IMR-90 (cell line): ENCODE results near the gene FADS2. TPM values are rescaled to one million over a fixed set of nuclear protein-coding genes. Genes with fewer than 3 reads are reported as not detected.

Source experiments
- ATAC-seq: fragments of 200-7000 bp; cut with Tn5 transposase; 2 replicates; pipeline ENCODE4 v1.9.1; 2020; ENCODE audit warnings: low read depth, mild to moderate bottlenecking, moderate library complexity
- BruUV-seq: library from RNA; stranded (reverse); fragments of 400-500 nt; replicated peaks from 2 replicates; lab custom pipeline; 2021; lab: Mats Ljungman, UMichigan
- CTCF ChIA-PET: fragments of 300-600 bp; formaldehyde crosslinking; extraction: SDS; loops from one replicate; lab custom pipeline; 2021; ENCODE audit warnings: antibody characterized with exemption; lab: Yijun Ruan, JAX
- POLR2A ChIA-PET: fragments of 300-600 bp; sonication (Branson Sonifier 250); formaldehyde crosslinking; loops from one replicate; lab custom pipeline; 2022; ENCODE audit warnings: antibody characterized with exemption; ENCODE audit not compliant: unreplicated experiment; lab: Charles Lee
- DNase-seq: peaks from one replicate; pipeline ENCODE4 v3.0.0; 2013
- H2AFZ ChIP-seq: replicated peaks from 2 replicates; pipeline ENCODE3; 2013; ENCODE audit warnings: low read length, mild to moderate bottlenecking; ENCODE audit not compliant: poor library complexity
- H2AK5ac ChIP-seq: 2 replicates; pipeline ENCODE4 v1.6.1; 2013; ENCODE audit warnings: low read depth, low read length, inconsistent platforms
- H2AK9ac ChIP-seq: replicated peaks from 2 replicates; pipeline ENCODE3; 2013; ENCODE audit warnings: mild to moderate bottlenecking, low read depth, low read length, moderate library complexity; ENCODE audit not compliant: poor library complexity
- H2BK120ac ChIP-seq: 2 replicates; pipeline ENCODE4 v1.6.1; 2013; ENCODE audit warnings: low read depth, low read length, inconsistent platforms
- H2BK15ac ChIP-seq: 3 replicates; pipeline ENCODE4 v1.6.1; 2013; ENCODE audit warnings: low read depth, low read length, inconsistent platforms
- H2BK20ac ChIP-seq: 2 replicates; pipeline ENCODE4 v1.6.1; 2013; ENCODE audit warnings: low read depth, mild to moderate bottlenecking, inconsistent platforms, low read length, moderate library complexity
- H2BK5ac ChIP-seq: 2 replicates; pipeline ENCODE4 v1.6.1; 2013; ENCODE audit warnings: mild to moderate bottlenecking, low read depth, low read length, inconsistent platforms; ENCODE audit not compliant: poor library complexity, severe bottlenecking
- H3K14ac ChIP-seq: replicated peaks from 2 replicates; pipeline ENCODE4 v1.6.1; 2013; ENCODE audit warnings: low read depth, low read length, inconsistent platforms
- H3K18ac ChIP-seq: 2 replicates; pipeline ENCODE4 v1.6.1; 2013; ENCODE audit warnings: low read depth, low read length, control low read depth
- H3K23ac ChIP-seq: 2 replicates; pipeline ENCODE4 v1.6.1; 2013; ENCODE audit warnings: low read depth, low read length, inconsistent platforms
- H3K27ac ChIP-seq: 2 replicates; pipeline ENCODE4 v1.5.1; 2013; ENCODE audit warnings: mild to moderate bottlenecking, control low read depth, low read length; ENCODE audit not compliant: insufficient read depth
- H3K27me3 ChIP-seq: 2 replicates; pipeline ENCODE4 v1.6.1; 2013; ENCODE audit warnings: low read length; ENCODE audit not compliant: control insufficient read depth, insufficient read depth
- H3K36me3 ChIP-seq: 2 replicates; pipeline ENCODE4 v1.6.1; 2013; ENCODE audit warnings: low read length, mixed read lengths; ENCODE audit not compliant: control insufficient read depth, insufficient read depth
- H3K4ac ChIP-seq: 2 replicates; pipeline ENCODE4 v1.6.1; 2013; ENCODE audit warnings: low read depth, low read length, inconsistent platforms
- H3K4me1 ChIP-seq: 2 replicates; pipeline ENCODE4 v1.6.1; 2013; ENCODE audit warnings: low read length, mixed read lengths; ENCODE audit not compliant: control insufficient read depth, insufficient read depth
- H3K4me2 ChIP-seq: 2 replicates; pipeline ENCODE4 v1.6.1; 2013; ENCODE audit warnings: low read depth, mild to moderate bottlenecking, control low read depth, low read length, moderate library complexity
- H3K4me3 ChIP-seq: 2 replicates; pipeline ENCODE4 v1.5.1; 2013; ENCODE audit warnings: low read depth, mild to moderate bottlenecking, control low read depth, low read length, moderate library complexity; ENCODE audit not compliant: insufficient read depth
- H3K56ac ChIP-seq: 2 replicates; pipeline ENCODE4 v1.6.1; 2013; ENCODE audit warnings: low read length, inconsistent platforms; ENCODE audit not compliant: insufficient read depth; ENCODE audit errors: extremely low read depth
- H3K79me1 ChIP-seq, 2 experiments: 2 replicates each; pipeline ENCODE4 v1.6.1; 2013; ENCODE audit warnings: low read length in 2 of 2, inconsistent platforms in 1 of 2, low read depth in 1 of 2
- H3K9ac ChIP-seq: 2 replicates; pipeline ENCODE4 v1.6.1; 2013; ENCODE audit warnings: low read depth, low read length, control low read depth
- H3K9me1 ChIP-seq: 2 replicates; pipeline ENCODE4 v1.6.1; 2013; ENCODE audit warnings: low read length, inconsistent platforms; ENCODE audit not compliant: insufficient read depth
- H3K9me3 ChIP-seq: 2 replicates; pipeline ENCODE4 v1.6.1; 2013; ENCODE audit warnings: low read length; ENCODE audit not compliant: control insufficient read depth, insufficient read depth
- H4K20me1 ChIP-seq: 2 replicates; pipeline ENCODE4 v1.6.1; 2013; ENCODE audit warnings: low read length, inconsistent platforms; ENCODE audit not compliant: insufficient read depth
- H4K5ac ChIP-seq: 2 replicates; pipeline ENCODE4 v1.6.1; 2013; ENCODE audit warnings: mild to moderate bottlenecking, low read depth, low read length, control low read depth
- H4K8ac ChIP-seq, 2 experiments: 2 replicates each; pipeline ENCODE4 v1.6.1; 2013; ENCODE audit warnings: low read depth in 2 of 2, low read length in 2 of 2, control low read depth in 1 of 2, inconsistent platforms in 1 of 2
- H4K91ac ChIP-seq: 2 replicates; pipeline ENCODE4 v1.6.1; 2013; ENCODE audit warnings: low read depth, low read length, inconsistent platforms; ENCODE audit not compliant: insufficient read depth
- CHD1 ChIP-seq: IDR thresholded peaks from 2 replicates; pipeline ENCODE4 v1.6.1; 2012; ENCODE audit warnings: low read depth, low read length, improper control_type of control experiment
- FOS ChIP-seq: fragments of 150-350 bp; IDR thresholded peaks from 2 replicates; pipeline ENCODE4 v1.6.1; 2016; ENCODE audit warnings: low read depth, low read length
- MAFK ChIP-seq: IDR thresholded peaks from 2 replicates; pipeline ENCODE4 v1.6.1; 2012; ENCODE audit warnings: low read depth, low read length, improper control_type of control experiment
- MAZ ChIP-seq: IDR thresholded peaks from 2 replicates; pipeline ENCODE4 v1.6.1; 2012; ENCODE audit warnings: low read depth, mild to moderate bottlenecking, low read length, improper control_type of control experiment, moderate library complexity, borderline replicate concordance
- NFE2L2 ChIP-seq: fragments of 150-350 bp; IDR thresholded peaks from 2 replicates; pipeline ENCODE4 v1.6.1; 2016; ENCODE audit warnings: low read depth, mild to moderate bottlenecking, low read length
- RAD21 ChIP-seq: IDR thresholded peaks from 2 replicates; pipeline ENCODE4 v1.6.1; 2012; ENCODE audit warnings: low read length, improper control_type of control experiment
- RCOR1 ChIP-seq: IDR thresholded peaks from 2 replicates; pipeline ENCODE4 v1.6.1; 2012; ENCODE audit warnings: mild to moderate bottlenecking, low read length, improper control_type of control experiment; ENCODE audit not compliant: insufficient replicate concordance
- SMC3 ChIP-seq: fragments of 150-350 bp; IDR thresholded peaks from 2 replicates; pipeline ENCODE4 v1.6.1; 2016; ENCODE audit warnings: low read depth, mild to moderate bottlenecking, antibody characterized with exemption, low read length, moderate library complexity
- WGBS, 2 experiments: methylation state at CpG; one replicate each; pipeline versions ENCODE4 v1.1.5 to v1.1.7; 2013; ENCODE audit warnings: missing lambda C conversion rate in 2 of 2; ENCODE audit not compliant: insufficient read length in 1 of 2; ENCODE audit errors: extremely low coverage in 2 of 2; 5-methylcytosine and 5-hydroxymethylcytosine counted together
- dilution Hi-C: fragments of 300-500 bp; cut with HindIII; formaldehyde crosslinking; loops from one replicate; pipeline ENCODE4 v1.14.3; 2018; ENCODE audit warnings: low sequenced_read_pairs; ENCODE audit not compliant: unreplicated experiment
- in situ Hi-C: fragments of 300-500 bp; cut with MboI; formaldehyde crosslinking; loops from 3 replicates; pipeline ENCODE4 v1.14.3; 2019; ENCODE audit warnings: low sequenced_read_pairs, inconsistent platforms, mixed read lengths
- intact Hi-C: fragments of 100-400 bp; cut with micrococcal nuclease; formaldehyde crosslinking; loops from 2 replicates; pipeline ENCODE4 v1.10.0; 2022
- polyA plus RNA-seq, 3 experiments: library from polyadenylated mRNA; depleted of rRNA; stranded (reverse); fragments of >200 nt; gene quantifications; 2 replicates each; pipeline ENCODE4 v1.2.3, GENCODE V29; 2012; ENCODE audit warnings: low replicate concordance in 1 of 3
- total RNA-seq: library from RNA; depleted of rRNA; stranded (reverse); fragments of >200 nt; gene quantifications from 2 replicates; pipeline ENCODE4 v1.2.3, GENCODE V29; 2012
- TF ChIP-seq, protein P1 (sequence below): fragments of 150-350 bp; IDR thresholded peaks from 2 replicates; pipeline ENCODE4 v1.6.1; 2017; ENCODE audit warnings: mild to moderate bottlenecking, antibody characterized with exemption, low read length, low read depth

FADS2 gene
- total and polyA plus RNA-seq, 2 of the 4 experiments (the other 2 are of a cell fraction) = 33.3 to 88.4 TPM

DNA sequence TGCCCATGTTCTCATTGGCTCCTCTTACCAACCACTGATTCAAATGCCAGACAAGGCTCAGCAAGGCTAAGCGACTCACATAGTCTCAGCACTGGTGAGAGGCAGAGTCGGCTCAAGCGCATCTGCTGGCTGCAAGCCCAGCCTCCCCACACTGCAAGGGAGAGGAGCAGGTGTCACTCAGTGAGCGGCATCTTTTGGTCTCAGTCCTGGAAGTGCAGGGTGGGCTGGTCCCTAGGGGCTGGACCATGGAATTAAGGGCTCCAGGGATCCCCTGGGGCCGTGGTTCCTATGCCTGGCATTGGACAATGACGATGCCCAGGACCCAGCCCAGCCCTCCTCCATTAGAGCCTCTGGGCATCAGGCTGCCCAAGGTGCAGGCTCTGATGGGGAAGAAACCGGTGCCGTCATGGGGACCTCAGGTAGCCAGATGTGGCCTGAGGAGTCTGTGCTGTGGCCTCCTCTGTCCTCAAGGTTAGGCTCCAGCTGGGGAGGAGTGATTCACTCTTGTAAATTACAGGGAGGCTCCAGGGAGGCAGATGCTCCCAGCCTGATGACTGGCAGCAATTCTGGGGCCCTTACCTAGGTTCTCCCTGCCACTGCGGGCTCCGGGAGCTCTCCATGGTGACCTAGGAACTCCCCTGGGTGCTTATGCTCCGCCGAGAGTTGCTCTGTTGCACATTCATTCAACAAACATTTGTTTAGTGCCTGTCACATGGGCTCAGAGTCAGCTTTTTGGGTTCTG, 28.0 kb downstream of the FADS2 start (continued):
- no peak for TF ChIP-seq RCOR1

DNA sequence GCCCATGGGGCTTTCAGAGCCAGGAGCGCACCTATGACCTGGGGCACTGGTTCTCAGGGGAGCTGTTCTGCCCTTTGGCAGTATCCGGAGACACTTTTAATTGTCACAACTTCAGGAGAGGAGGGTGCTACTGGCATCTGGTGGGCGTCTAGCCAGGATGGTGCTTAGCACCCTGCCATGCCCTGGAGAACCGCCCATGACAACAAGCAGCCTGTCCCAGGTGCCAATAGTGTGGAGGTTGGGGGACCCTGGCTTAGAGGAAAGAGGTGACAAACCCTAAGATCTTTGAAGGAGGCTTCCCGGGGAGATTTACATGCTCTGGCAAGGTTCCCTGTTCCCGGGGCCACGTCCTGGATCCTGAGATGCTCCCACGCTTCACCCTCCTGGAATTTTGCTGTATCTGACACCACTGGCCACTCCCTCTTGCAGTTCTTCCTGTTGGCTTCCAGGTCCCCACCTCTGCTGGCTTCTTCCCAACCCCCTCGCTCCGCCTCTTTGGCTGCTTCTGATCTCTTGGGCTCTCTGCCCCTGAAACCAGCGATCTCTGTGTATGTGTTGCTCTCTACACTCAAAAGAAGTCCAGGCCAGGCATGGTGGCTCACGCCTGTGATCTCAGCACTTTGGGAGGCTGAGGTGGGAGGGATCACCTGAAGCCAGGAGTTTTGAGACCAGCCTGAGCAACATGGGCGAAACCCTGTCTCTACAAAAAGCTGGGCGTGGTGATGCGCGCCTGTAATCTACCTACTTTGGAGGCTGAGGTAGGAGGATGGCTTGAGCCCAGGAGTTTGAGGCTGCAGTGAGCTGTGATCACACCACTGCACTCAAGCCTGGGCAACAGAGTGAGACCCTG, 32.2 kb downstream of the FADS2 start:
- Histone ChIP-seq H3K4me2 (no peak overlapping the region), H3K27me3 (no peaks in the 10 kb centered on the region), H4K5ac (no peak overlapping the region), H3K9me3 (no peaks in the 10 kb centered on the region), H2BK5ac (no peak overlapping the region), H3K23ac (no peak overlapping the region), H3K4me3 (no peak overlapping the region), H3K18ac (no peak overlapping the region), H2BK15ac (no peak overlapping the region), H3K14ac (no peak overlapping the region), H3K27ac (no peak overlapping the region), H2BK120ac (no peak overlapping the region), H4K91ac (no peak overlapping the region), H2AK5ac (no peak overlapping the region; the same call in 1 of the 2 replicates), H2BK20ac (no peak overlapping the region), H2AFZ (no peak overlapping the region), H3K56ac (no peak overlapping the region), H3K79me1 (no peaks in the 10 kb centered on the region; a peak in 1 of 4 replicates), H3K9me1 (no peaks in the 10 kb centered on the region), H3K9ac (no peak overlapping the region), H3K4ac (no peak overlapping the region), H3K4me1 (no peaks in the 10 kb centered on the region), H2AK9ac (no peak overlapping the region), H4K20me1 (peaks cover 3% of the 10 kb centered on the region; the same call in 1 of the 2 replicates), H4K8ac (no peak overlapping the region), H3K36me3 (peaks cover 51% of the 10 kb centered on the region)
- dilution Hi-C loops (no loop called here), in situ Hi-C loops (loop anchor here (25.0 kb wide), 1 partner anchor 452 kb away; no protein-coding TSS in a partner anchor), intact Hi-C loops (no loop called here)
- DNase-seq (no peak), ATAC-seq (no peak)
- BruUV-seq = no TSS peak
- ChIA-PET CTCF (no interaction called here), POLR2A (no interaction called here)
- TF ChIP-seq NFE2L2 = no peak
- TF ChIP-seq MAFK = no peak
- TF ChIP-seq, protein P1, sequence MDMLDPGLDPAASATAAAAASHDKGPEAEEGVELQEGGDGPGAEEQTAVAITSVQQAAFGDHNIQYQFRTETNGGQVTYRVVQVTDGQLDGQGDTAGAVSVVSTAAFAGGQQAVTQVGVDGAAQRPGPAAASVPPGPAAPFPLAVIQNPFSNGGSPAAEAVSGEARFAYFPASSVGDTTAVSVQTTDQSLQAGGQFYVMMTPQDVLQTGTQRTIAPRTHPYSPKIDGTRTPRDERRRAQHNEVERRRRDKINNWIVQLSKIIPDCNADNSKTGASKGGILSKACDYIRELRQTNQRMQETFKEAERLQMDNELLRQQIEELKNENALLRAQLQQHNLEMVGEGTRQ = no peak
- no peak for TF ChIP-seq RAD21
- TF ChIP-seq CHD1 = no peak
- TF ChIP-seq MAZ = no peak
- TF ChIP-seq SMC3 = no peak
- no peak for TF ChIP-seq FOS
- 97% methylated on average over 10 of the region's 16 CpGs; no CpG with 5 or more reads in 1 of the 2 experiments for WGBS, 2 experiments
